HEK293T (cell line): Measurements from ENCODE around the gene GTF2H1.

Experiments used
- CTCF ChIA-PET: fragments of 350-600 bp; formaldehyde crosslinking; extraction: SDS; loops from one replicate; lab custom pipeline; 2021; ENCODE audit warnings: antibody characterized with exemption, inconsistent platforms; lab: Yijun Ruan, JAX
- POLR2A ChIA-PET: fragments of 350-600 bp; formaldehyde crosslinking; extraction: SDS; loops from one replicate; lab custom pipeline; 2020; ENCODE audit warnings: antibody characterized with exemption, inconsistent platforms; lab: Yijun Ruan, JAX
- DNase-seq: peaks from one replicate; pipeline ENCODE4 v3.0.0; 2012; ENCODE audit warnings: mixed read lengths; ENCODE audit errors: extremely low spot score
- ARNT ChIP-seq: fragments of 450-650 bp; IDR thresholded peaks from 2 replicates; pipeline ENCODE4 v1.6.1; 2017; ENCODE audit warnings: mild to moderate bottlenecking
- BHLHE40 ChIP-seq: fragments of 450-650 bp; IDR thresholded peaks from 2 replicates; pipeline ENCODE4 v1.6.1; 2016; ENCODE audit warnings: mild to moderate bottlenecking, moderate library complexity, borderline replicate concordance
- CTBP1 ChIP-seq: fragments of 450-650 bp; IDR thresholded peaks from 2 replicates; pipeline ENCODE4 v1.6.1; 2016; ENCODE audit warnings: borderline replicate concordance
- ELF4 ChIP-seq: fragments of 450-650 bp; IDR thresholded peaks from 2 replicates; pipeline ENCODE4 v1.6.1; 2017; ENCODE audit warnings: antibody characterized with exemption
- FOXA1 ChIP-seq: fragments of 450-650 bp; IDR thresholded peaks from 2 replicates; pipeline ENCODE4 v1.6.1; 2016; ENCODE audit warnings: mild to moderate bottlenecking
- FOXK2 ChIP-seq: fragments of 450-650 bp; IDR thresholded peaks from 2 replicates; pipeline ENCODE4 v1.6.1; 2016; ENCODE audit warnings: mild to moderate bottlenecking
- FOXM1 ChIP-seq: fragments of 450-650 bp; IDR thresholded peaks from 2 replicates; pipeline ENCODE4 v1.6.1; 2017; ENCODE audit warnings: mild to moderate bottlenecking, borderline replicate concordance
- L3MBTL2 ChIP-seq: fragments of 450-650 bp; conservative IDR thresholded peaks from 2 replicates; pipeline ENCODE4 v1.6.1; 2016; ENCODE audit warnings: mild to moderate bottlenecking
- LEF1 ChIP-seq: fragments of 450-650 bp; IDR thresholded peaks from 2 replicates; pipeline ENCODE4 v1.6.1; 2017; ENCODE audit warnings: mild to moderate bottlenecking, borderline replicate concordance
- NFRKB ChIP-seq: fragments of 450-650 bp; IDR thresholded peaks from 2 replicates; pipeline ENCODE4 v1.6.1; 2016; ENCODE audit warnings: mild to moderate bottlenecking, moderate library complexity
- PKNOX1 ChIP-seq: fragments of 450-650 bp; IDR thresholded peaks from 2 replicates; pipeline ENCODE4 v1.6.1; 2016
- SP1 ChIP-seq: fragments of 450-650 bp; IDR thresholded peaks from 2 replicates; pipeline ENCODE4 v1.6.1; 2017
- SUZ12 ChIP-seq: fragments of 450-650 bp; IDR thresholded peaks from 2 replicates; pipeline ENCODE4 v1.6.1; 2016; ENCODE audit warnings: mild to moderate bottlenecking
- ZNF384 ChIP-seq: fragments of 450-650 bp; IDR thresholded peaks from 2 replicates; pipeline ENCODE4 v1.6.1; 2016

The GTF2H1 gene

DNA sequence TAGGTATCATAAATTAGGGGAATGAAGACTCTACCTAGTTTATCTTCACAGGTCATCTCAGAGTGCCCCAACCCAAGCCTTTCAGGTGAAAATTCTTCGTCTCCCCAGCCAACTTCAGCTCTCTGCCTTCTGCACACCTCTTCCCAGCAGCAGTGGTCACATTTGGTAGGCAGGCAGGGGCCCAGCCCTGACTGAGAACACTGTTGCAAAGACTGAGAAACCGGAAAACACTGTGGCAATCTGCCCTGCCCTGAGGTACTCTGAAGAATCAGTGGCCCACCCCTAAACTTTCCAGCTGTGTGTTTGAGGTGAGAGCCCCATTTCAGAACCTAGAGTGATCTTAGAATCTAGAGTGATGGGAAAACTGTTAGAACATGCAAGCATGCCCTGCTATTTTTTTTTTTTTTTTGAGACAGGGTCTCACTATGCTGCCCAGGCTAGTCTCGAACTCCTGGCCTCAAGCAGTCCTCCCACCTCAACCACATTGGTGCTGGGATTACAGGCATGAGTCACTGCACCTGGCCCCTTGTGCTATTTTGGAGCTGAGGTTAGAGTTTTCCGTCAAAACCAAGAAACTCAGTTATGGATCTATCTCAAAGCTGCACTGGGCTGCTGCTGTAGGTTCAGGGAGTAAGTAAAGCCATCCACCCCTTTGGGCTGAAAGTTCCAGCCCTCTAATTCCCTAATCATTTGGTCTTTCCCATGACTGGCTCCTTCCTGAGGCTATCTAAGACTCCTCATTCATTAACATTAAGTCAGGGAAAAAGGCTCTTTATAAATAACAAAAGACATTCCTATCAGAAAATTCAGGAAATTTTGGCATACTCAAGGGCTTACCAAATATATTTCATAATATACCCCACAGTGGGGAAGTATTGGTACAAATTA lies 70.3 kb downstream of the GTF2H1 start:
- TF ChIP-seq ELF4, result no peak
- TF ChIP-seq LEF1, result no peak
- TF ChIP-seq FOXM1, result no peak
- no peak for TF ChIP-seq ARNT
- TF ChIP-seq SUZ12, result no peak
- no peak for TF ChIP-seq BHLHE40
- no peak for TF ChIP-seq L3MBTL2
- no peak for TF ChIP-seq SP1
- TF ChIP-seq PKNOX1, result no peak
- TF ChIP-seq NFRKB, result no peak
- no peak for TF ChIP-seq ZNF384
- no peak for TF ChIP-seq FOXA1
- TF ChIP-seq FOXK2, result no peak
- CTCF ChIA-PET, result interaction anchor here (0.6 kb wide), 1 partner anchor 397 kb away, joined by 3 read pairs; no protein-coding TSS in a partner anchor
- POLR2A ChIA-PET, result interaction anchor here (0.8 to 4.5 kb wide), 2 partner anchors 8 to 9 kb away, joined by 3 to 83 read pairs; no protein-coding TSS in a partner anchor
- DNase-seq, result no peak

DNA sequence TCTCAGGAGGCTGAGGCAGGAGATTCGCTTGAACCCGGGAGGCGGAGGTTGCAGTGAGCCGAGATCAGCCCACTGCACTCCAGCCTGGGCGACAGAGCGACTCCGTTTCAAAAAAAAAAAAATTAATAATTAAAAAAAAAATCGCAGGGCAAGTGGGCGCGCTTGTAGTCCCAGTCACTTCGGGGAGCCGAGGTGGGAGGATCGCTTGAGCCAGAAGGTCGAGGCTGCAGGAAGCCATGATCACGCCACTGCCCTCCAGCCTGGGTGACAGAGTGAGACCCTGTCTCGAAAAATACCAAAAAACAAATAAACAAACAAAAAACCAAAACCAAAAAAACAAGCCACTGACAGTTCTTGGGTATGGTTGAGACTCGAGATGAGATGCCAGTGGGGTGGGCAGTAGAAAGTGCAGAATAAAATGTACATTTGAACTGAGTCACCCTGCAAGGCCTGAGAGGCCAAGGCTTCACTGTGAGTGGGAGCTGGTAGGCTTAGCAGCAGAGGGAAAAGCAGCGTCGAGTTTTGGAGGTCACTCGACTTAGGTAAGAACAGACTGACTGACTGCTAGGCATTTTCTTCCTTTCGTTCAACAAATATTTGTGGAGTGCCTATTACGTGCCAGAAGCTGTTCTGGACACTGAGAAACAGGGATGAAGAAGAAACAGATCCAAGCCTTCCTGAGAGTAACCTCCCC lies 71.4 kb downstream of the GTF2H1 start:
- ChIA-PET POLR2A (interaction anchor here (0.6 to 4.5 kb wide), 16 partner anchors 9 to 211 kb away, joined by 3 to 83 read pairs (median 4); partner anchors contain the start of genes GTF2H1, HPS5, LDHC and TSG101), CTCF (interaction anchor here (0.6 to 0.9 kb wide), 2 partner anchors 279 to 396 kb away, joined by 3 to 4 read pairs; no protein-coding TSS in a partner anchor)
- TF ChIP-seq ARNT, result no peak
- TF ChIP-seq NFRKB, result no peak
- TF ChIP-seq FOXM1, result no peak
- TF ChIP-seq LEF1, result no peak
- TF ChIP-seq SP1, result no peak
- no peak for TF ChIP-seq ELF4
- TF ChIP-seq L3MBTL2, result no peak
- TF ChIP-seq BHLHE40, result no peak
- no peak for DNase-seq

DNA sequence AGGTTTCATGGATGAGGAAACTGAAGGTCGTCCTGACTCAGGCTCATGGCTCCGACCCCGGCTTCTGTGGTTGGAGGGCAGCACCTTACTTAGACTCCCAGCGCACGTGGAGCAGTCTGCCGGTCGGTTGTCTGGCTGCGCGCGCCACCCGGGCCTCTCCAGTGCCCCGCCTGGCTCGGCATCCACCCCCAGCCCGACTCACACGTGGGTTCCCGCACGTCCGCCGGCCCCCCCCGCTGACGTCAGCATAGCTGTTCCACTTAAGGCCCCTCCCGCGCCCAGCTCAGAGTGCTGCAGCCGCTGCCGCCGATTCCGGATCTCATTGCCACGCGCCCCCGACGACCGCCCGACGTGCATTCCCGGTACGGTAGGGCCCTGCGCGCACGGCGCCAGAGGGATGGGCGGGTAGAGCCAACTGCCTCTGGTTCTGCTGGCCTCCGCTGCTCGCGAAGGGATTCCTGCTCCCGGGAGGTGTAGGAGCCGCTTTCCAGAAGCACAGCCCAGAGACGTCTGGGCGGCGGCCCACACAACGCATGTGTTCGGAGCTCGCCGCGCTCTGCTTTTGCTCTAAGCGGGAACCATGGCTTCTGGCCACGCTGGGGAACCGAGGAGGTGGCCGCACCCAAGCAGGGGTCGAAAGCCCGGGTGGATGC lies 72.0 kb downstream of the GTF2H1 start, which contains the start of gene LDHA:
LDHA (plus strand) TSS at position 289 of the 653 bp plus-strand sequence. CDS start 2,280 bp downstream, outside the sequence.
- TF ChIP-seq NFRKB (no peak), FOXM1 (peak; percentile 83; the same call in 1 of the 2 replicates), SP1 (no peak), FOXK2 (no peak), ELF4 (peak; percentile 84), L3MBTL2 (peak; percentile 91), ARNT (peak; percentile 30), PKNOX1 (no peak), CTBP1 (no peak), BHLHE40 (no peak)
- POLR2A ChIA-PET, result interaction anchor here (0.6 to 4.5 kb wide), 21 partner anchors 10 to 210 kb away, joined by 3 to 83 read pairs (median 4); partner anchors contain the start of genes GTF2H1, HPS5, LDHC and TSG101

GRCh38 chr11:18394928-18395734 lies 72.8 kb downstream of the GTF2H1 start:
- CTCF ChIA-PET, result interaction anchor here (0.7 to 1.8 kb wide), 3 partner anchors 14 to 93 kb away, joined by 4 read pairs; no protein-coding TSS in a partner anchor
- no peak for TF ChIP-seq FOXA1
- no peak for TF ChIP-seq PKNOX1
- no peak for TF ChIP-seq LEF1
- TF ChIP-seq CTBP1, result no peak
- no peak for DNase-seq
- POLR2A ChIA-PET, result interaction anchor here (0.9 to 4.5 kb wide), 22 partner anchors 9 to 325 kb away, joined by 3 to 83 read pairs (median 4); partner anchors contain the start of genes GTF2H1, HPS5, LDHC and TSG101

More for the DNA sequence above, 72.0 kb downstream of the GTF2H1 start, which contains the start of gene LDHA:
- CTCF ChIA-PET, result interaction anchor here (0.9 kb wide), 1 partner anchor 280 kb away, joined by 4 read pairs; no protein-coding TSS in a partner anchor
- peak; percentile 91 for DNase-seq
